ENCODE results near the gene NDUFB2. TPM values are rescaled to one million over a fixed set of nuclear protein-coding genes. Genes with fewer than 3 reads are reported as not detected.

Gene NDUFB2
- total RNA-seq (100 to 1,000 TPM in 1 of 2 donors, 10 to 100 TPM in 1; 92.5 to 109 TPM), total RNA-seq (32.5 to 69.4 reads per million in 2 donors)

DNA sequence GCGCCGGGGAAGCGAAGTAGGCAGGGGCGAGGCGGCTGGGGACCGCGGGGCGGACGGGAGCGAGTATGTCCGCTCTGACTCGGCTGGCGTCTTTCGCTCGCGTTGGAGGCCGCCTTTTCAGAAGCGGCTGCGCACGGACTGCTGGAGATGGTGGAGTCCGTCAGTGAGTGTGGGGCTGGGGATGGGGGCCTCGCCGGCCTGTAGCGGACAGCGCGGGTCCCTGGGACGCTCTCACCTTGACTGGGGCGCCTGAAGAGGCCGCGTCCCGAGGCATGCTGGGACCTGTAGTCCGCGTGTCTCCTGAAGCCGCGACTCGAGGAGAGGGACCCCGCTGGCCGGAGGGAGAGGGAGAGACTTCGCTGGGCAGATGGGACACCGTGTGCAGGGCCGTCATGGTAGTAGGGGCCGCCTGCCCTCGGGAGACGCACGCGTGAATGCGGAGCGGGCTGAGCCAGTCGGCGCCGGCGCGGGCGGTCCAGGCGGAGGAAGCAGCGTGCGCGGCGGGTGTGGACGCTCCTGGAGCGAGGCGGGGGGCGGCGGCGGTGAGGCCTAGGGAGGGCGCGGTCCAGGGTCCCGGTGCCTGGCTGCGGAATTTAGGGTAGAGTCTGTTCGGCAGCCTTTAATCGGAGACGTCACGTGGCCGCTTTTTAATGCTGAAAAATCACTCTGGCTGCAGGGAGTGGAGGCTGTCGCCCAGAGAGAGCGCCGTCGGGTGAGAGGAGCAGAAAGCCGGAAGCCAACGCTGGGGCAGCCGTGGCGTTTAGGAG, at the start of gene NDUFB2:
TSS of gene NDUFB2 (plus strand) at position 29 of the 767 bp plus-strand sequence. CDS start at position 66, 37 bp downstream.
- ATAC-seq (peak; percentile 85), DNase-seq (peak; percentile 34 to 63 (median 56))
- no peaks in the 10 kb centered on the region for H3K9me3 ChIP-seq (ENCODE audit: control insufficient read depth, low read length, poor library complexity, severe bottlenecking)
- H3K27ac Mint-ChIP-seq, result peak within 1 kb of the TSS; percentile 98
- peaks cover 30% of the 10 kb centered on the region for H3K4me1 Mint-ChIP-seq
- no peaks in the 10 kb centered on the region for H3K27me3 Mint-ChIP-seq
- peaks cover 5% of the 10 kb centered on the region for H3K36me3 Mint-ChIP-seq (ENCODE audit: low read depth)
- H3K4me3 Mint-ChIP-seq, result peak within 1 kb of the TSS; percentile 100

DNA sequence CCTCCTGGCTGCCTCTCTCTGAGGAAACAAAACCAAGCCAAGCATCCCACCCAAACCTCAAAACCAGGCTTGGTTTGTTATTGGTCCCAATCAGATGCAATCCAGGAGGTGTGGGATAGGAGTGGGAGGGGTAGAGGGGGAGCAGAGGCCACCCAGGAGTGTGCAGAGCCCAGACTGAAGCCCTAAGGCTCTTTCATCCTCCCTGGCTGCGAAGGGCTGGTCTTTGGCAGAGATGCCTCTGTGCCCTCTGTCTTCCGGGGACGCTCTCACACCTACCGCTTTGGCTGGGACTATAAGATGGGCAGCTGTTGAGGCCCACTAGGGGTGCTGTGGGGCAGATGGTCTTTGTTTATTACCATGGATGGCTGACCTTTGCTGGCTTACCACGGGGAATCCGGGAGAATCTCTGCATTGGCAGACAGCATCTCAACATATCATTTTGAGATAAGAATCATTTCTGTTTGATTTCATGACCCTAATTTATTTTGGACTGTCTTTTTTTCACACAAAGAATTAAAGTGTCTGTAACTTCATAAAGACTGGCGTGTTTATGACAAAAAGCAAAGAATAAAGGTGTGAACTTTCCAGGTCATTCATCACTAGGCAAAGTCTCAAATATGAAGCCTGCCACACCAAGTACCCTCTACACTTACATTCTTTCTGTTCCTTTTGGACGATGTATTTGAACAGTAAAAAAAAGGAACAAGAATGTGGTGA, 49.4 kb upstream of the NDUFB2 start:
- Mint-ChIP-seq H3K4me1 (peaks cover 7% of the 10 kb centered on the region), H3K4me3 (no peak overlapping the region), H3K36me3 (ENCODE audit: low read depth) (no peaks in the 10 kb centered on the region), H3K27me3 (peaks cover 30% of the 10 kb centered on the region), H3K27ac (no peak overlapping the region)
- peak; percentile 89 for ATAC-seq
- H3K9me3 ChIP-seq (ENCODE audit: control insufficient read depth, low read length, poor library complexity, severe bottlenecking), result no peaks in the 10 kb centered on the region
- DNase-seq, result no peak

DNA sequence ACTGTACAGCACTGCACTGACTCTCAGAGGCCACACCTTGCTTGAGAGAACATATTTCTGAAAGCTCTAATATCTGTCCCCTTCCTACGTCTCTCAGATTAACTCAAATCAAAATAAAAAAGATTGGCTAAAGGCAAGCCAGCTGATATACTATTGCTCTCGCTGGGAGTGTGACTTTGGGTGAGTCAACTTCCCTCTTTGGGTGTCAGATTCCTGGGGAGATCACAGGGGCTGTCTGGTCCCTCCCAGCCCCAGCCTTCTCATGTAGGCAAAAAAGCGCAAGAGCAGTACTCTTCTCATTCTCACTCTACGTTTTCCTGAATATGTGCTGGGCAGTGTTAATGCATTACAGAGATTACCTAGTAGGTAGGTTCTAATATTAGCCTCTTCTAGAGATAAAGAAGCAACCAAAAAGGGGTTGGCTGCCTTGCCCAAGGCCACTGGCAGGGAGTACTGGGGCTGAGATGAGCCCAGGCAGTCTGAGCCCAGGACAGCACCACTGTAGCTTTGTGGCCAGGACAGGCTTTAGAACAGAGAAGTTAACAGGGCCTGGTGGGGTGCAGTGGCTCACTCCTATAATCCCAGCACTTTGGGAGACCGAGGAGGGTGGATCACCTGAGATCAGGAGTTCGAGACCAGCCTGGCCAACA, 46.8 kb upstream of the NDUFB2 start:
- no peak for DNase-seq
- Mint-ChIP-seq H3K36me3 (ENCODE audit: low read depth) (peaks cover 3% of the 10 kb centered on the region), H3K27me3 (peaks cover 34% of the 10 kb centered on the region), H3K4me1 (peaks cover 16% of the 10 kb centered on the region), H3K4me3 (no peak overlapping the region), H3K27ac (no peak overlapping the region)
- no peaks in the 10 kb centered on the region for H3K9me3 ChIP-seq (ENCODE audit: control insufficient read depth, low read length, poor library complexity, severe bottlenecking)
- ATAC-seq, result no peak

GRCh38 chr7:140650367-140650766, 46.1 kb upstream of the NDUFB2 start:
- no peak for ATAC-seq
- peaks cover 41% of the 10 kb centered on the region for H3K27me3 Mint-ChIP-seq
- H3K4me1 Mint-ChIP-seq, result peaks cover 17% of the 10 kb centered on the region
- no peak overlapping the region for H3K4me3 Mint-ChIP-seq
- no peak overlapping the region for H3K27ac Mint-ChIP-seq
- no peak for DNase-seq
- no peaks in the 10 kb centered on the region for H3K9me3 ChIP-seq (ENCODE audit: control insufficient read depth, low read length, poor library complexity, severe bottlenecking)
- H3K36me3 Mint-ChIP-seq (ENCODE audit: low read depth), result peaks cover 6% of the 10 kb centered on the region

- no peaks in the 10 kb centered on the region for H3K9me3 ChIP-seq (ENCODE audit: control insufficient read depth, low read length, poor library complexity, severe bottlenecking)
- Mint-ChIP-seq H3K4me3 (no peak overlapping the region), H3K27ac (no peak overlapping the region), H3K27me3 (peaks cover 71% of the 10 kb centered on the region), H3K36me3 (ENCODE audit: low read depth) (peaks cover 9% of the 10 kb centered on the region), H3K4me1 (peaks cover 24% of the 10 kb centered on the region)
- DNase-seq (no peak), ATAC-seq (peak; percentile 42)
Observed at GRCh38 chr7:140653319-140654108, 43.0 kb upstream of the NDUFB2 start.

DNA sequence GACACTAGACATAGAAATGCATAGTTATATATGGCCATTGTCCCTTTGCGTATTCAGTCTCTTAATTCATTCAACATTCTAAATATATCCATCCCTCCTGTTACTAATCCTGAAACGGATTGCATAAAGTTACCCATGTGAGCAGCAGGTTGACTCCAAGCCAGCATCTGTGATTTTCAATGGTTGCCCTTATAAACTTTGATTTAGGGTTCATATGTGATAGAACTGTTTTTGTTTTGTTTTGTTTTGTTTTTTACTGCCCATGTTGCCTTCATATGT, 42.5 kb upstream of the NDUFB2 start:
- H3K4me1 Mint-ChIP-seq, result peaks cover 24% of the 10 kb centered on the region
- no peak overlapping the region for H3K27ac Mint-ChIP-seq
- no peak overlapping the region for H3K4me3 Mint-ChIP-seq
- ATAC-seq (no peak), DNase-seq (no peak)
- H3K27me3 Mint-ChIP-seq, result peaks cover 71% of the 10 kb centered on the region
- H3K36me3 Mint-ChIP-seq (ENCODE audit: low read depth), result peaks cover 9% of the 10 kb centered on the region
- no peaks in the 10 kb centered on the region for H3K9me3 ChIP-seq (ENCODE audit: control insufficient read depth, low read length, poor library complexity, severe bottlenecking)

DNA sequence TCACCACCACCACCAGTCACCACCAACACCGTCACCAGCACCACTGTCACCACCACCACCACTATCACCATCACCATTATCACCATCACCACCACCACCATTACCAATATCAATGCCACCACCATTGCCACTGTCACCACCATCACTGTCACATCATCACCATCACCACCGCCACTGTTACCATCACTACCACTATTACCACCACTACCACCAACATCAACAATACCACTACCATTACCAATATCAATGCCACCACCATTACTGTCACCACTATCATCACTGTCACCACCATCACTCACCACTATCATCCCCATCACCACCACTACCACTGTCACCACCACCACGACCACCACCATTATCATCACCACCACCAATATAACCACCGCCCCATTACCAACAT, 41.8 kb upstream of the NDUFB2 start:
- Mint-ChIP-seq H3K4me1 (peaks cover 24% of the 10 kb centered on the region), H3K4me3 (no peak overlapping the region), H3K27me3 (peaks cover 66% of the 10 kb centered on the region), H3K36me3 (ENCODE audit: low read depth) (peaks cover 9% of the 10 kb centered on the region), H3K27ac (no peak overlapping the region)
- ATAC-seq (no peak), DNase-seq (no peak)
- H3K9me3 ChIP-seq (ENCODE audit: control insufficient read depth, low read length, poor library complexity, severe bottlenecking), result no peaks in the 10 kb centered on the region

- DNase-seq (no peak), ATAC-seq (no peak)
- no peaks in the 10 kb centered on the region for H3K9me3 ChIP-seq (ENCODE audit: control insufficient read depth, low read length, poor library complexity, severe bottlenecking)
- peak overlapping the region; percentile 59 for H3K4me3 Mint-ChIP-seq
- H3K36me3 Mint-ChIP-seq (ENCODE audit: low read depth), result peaks cover 9% of the 10 kb centered on the region
- H3K27me3 Mint-ChIP-seq, result peaks cover 57% of the 10 kb centered on the region
- no peak overlapping the region for H3K27ac Mint-ChIP-seq
- peaks cover 24% of the 10 kb centered on the region for H3K4me1 Mint-ChIP-seq
Observed at GRCh38 chr7:140655511-140656408, 40.7 kb upstream of the NDUFB2 start.

DNA sequence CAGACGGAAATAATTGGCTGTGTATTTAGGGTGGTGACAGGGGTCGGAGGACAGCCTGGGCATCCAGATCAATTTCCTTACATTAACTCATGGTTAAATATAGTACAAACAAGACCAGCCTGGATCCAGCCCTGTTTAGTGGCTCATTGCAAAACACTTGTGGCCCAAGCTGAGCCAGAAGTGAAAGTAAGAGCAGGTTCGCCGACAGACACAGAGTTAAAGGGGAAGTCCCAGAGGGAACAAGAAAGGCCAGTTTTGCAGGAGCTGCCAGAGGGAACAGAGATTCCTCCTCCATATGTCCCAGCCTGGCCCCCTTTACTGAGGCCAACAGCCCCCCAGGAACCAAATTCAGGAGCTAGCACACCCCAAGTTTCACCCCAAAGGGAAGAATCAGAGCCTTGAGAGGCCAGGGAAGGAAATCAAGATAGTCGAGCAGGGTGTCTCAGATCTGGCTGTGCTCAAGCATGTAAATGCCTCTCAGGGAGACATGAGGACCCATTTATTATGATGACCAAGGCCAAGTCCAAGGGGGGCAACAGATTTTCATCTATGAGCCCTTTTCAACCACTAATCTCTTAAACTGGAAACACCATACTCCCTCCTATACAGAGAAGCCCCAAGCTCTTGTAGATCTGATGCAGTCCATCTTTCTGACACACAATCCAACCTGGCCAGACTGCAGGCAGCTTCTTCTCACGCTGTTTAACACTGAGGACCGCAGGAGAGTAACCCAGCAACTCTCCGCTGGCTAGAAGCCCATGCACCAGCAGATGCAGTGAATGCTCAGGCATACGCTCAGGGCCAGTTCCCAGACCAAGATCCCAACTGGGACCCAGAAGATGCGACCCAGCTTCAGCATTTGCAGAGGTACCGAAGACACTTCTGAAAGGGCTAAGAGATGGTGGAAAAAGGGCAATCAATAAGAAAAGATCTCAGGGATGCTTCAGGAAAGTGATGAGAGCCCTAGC, 39.7 kb upstream of the NDUFB2 start:
- Mint-ChIP-seq H3K27me3 (peaks cover 49% of the 10 kb centered on the region), H3K36me3 (ENCODE audit: low read depth) (peaks cover 9% of the 10 kb centered on the region), H3K27ac (no peak overlapping the region), H3K4me3 (peak overlapping the region; percentile 71), H3K4me1 (peaks cover 24% of the 10 kb centered on the region)
- no peaks in the 10 kb centered on the region for H3K9me3 ChIP-seq (ENCODE audit: control insufficient read depth, low read length, poor library complexity, severe bottlenecking)
- ATAC-seq, result peak; percentile 69
- no peak for DNase-seq

DNA sequence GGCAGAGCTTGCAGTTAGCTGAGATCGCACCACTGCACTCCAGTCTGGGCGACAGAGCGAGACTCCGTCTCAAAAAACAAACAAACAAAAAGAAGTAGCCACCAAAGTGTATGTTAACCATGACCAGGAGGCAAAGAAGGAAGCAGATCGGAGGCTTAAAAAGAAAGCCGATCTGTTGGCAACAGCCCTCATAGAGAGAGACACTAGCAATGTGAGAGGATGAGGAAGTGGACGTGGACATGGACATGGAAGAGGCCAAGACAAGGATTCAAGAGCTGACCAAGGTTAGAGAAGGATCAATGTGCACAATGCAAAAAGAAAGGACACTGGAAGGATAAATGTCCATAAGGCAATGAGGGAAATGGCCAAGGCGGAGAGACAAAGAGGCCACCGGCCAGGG, 38.6 kb upstream of the NDUFB2 start:
- DNase-seq (no peak), ATAC-seq (no peak)
- H3K9me3 ChIP-seq (ENCODE audit: control insufficient read depth, low read length, poor library complexity, severe bottlenecking), result no peaks in the 10 kb centered on the region
- Mint-ChIP-seq H3K27ac (no peak overlapping the region), H3K4me3 (no peak overlapping the region), H3K36me3 (ENCODE audit: low read depth) (peaks cover 9% of the 10 kb centered on the region), H3K4me1 (peaks cover 24% of the 10 kb centered on the region), H3K27me3 (peaks cover 49% of the 10 kb centered on the region)

DNA sequence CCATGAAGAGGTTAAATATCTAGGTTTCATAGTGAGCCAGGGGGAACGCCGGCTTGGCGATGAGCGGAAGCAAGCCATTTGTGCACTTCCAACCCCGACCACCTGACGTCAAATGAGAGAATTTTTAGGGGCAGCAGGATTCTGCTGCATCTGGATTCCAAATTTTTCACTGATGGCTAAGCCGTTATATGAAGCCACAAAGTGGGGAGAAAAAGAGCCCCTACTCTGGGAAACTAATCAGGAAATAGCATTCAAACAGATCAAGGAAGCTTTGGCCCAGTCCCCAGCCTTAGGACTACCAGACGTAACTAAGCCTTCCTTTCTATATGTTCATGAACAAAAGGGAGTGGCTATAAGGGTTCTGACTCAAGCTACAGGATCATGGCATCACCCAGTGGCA, 36.7 kb upstream of the NDUFB2 start:
- Mint-ChIP-seq H3K4me1 (peaks cover 14% of the 10 kb centered on the region), H3K27me3 (peaks cover 35% of the 10 kb centered on the region), H3K4me3 (no peak overlapping the region), H3K27ac (no peak overlapping the region), H3K36me3 (ENCODE audit: low read depth) (peaks cover 4% of the 10 kb centered on the region)
- no peaks in the 10 kb centered on the region for H3K9me3 ChIP-seq (ENCODE audit: control insufficient read depth, low read length, poor library complexity, severe bottlenecking)
- no peak for ATAC-seq
- no peak for DNase-seq
